Measurements from ENCODE around the gene ZNF609.

DNA sequence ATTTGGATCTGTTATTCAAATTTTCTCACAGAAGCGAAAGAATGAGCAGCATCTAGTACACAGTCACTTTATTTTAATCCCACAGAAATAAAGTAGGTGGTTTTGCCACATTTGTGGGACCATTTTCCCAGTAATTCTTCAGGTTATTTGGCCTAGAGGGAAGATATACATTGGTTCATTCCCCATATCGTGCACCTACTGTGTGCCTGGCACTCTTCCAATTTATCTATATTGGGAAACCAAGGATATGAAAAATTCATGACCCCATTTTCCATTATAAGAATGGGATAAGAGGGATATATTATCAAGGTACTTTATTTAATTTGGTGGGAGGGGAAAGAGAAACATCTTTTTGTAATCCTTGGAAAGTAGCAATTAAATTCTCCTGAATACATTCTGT lies 37.7 kb upstream of the ZNF609 start:
- TF ChIP-seq POLR2AphosphoS5 (IDR thresholded peaks at IDR 0.05; ENCODE audit: insufficient read depth in 1 of 2, low read depth in 1 of 2) (no peak), POLR2A (IDR thresholded peaks at IDR 0.05) (no peak), CTCF (IDR thresholded peaks at IDR 0.05) (no peak)
